H9 (cell line): Measurements from ENCODE around the gene BLTP3A. TPM values are rescaled to one million over a fixed set of nuclear protein-coding genes. Genes with fewer than 3 reads are reported as not detected.

Source experiments
- DNase-seq: peaks from one replicate; pipeline ENCODE4 v3.0.0-alpha.2; 2017
- H2AFZ ChIP-seq: one replicate; pipeline ENCODE4 v1.6.1; 2013; ENCODE audit warnings: mild to moderate bottlenecking, low read length, control low read depth, moderate library complexity
- H2AK5ac ChIP-seq: 2 replicates; pipeline ENCODE4 v1.6.1; 2013; ENCODE audit warnings: low read length, control low read depth, mixed read lengths; ENCODE audit not compliant: insufficient read length
- H2BK120ac ChIP-seq: one replicate; pipeline ENCODE4 v1.6.1; 2013; ENCODE audit warnings: low read depth, mild to moderate bottlenecking, low read length, control low read depth, inconsistent platforms; ENCODE audit not compliant: poor library complexity, severe bottlenecking
- H2BK12ac ChIP-seq: 2 replicates; pipeline ENCODE4 v1.6.1; 2013; ENCODE audit warnings: low read length, control low read depth, mixed read lengths, low read depth; ENCODE audit not compliant: insufficient read length
- H2BK15ac ChIP-seq: 2 replicates; pipeline ENCODE4 v1.6.1; 2013; ENCODE audit warnings: low read depth, low read length, control low read depth
- H2BK20ac ChIP-seq: one replicate; pipeline ENCODE4 v1.6.1; 2013; ENCODE audit warnings: low read depth, mild to moderate bottlenecking, low read length, control low read depth, inconsistent platforms; ENCODE audit not compliant: poor library complexity, severe bottlenecking
- H2BK5ac ChIP-seq: 2 replicates; pipeline ENCODE4 v1.6.1; 2013; ENCODE audit warnings: low read length, control low read depth, mixed read lengths; ENCODE audit not compliant: insufficient read length
- H3K14ac ChIP-seq: 2 replicates; pipeline ENCODE4 v1.6.1; 2013; ENCODE audit warnings: low read length, control low read depth; ENCODE audit not compliant: insufficient read depth
- H3K18ac ChIP-seq: 2 replicates; pipeline ENCODE4 v1.6.1; 2013; ENCODE audit warnings: low read depth, mild to moderate bottlenecking, mixed read lengths, low read length, control low read depth; ENCODE audit not compliant: insufficient read length
- H3K23ac ChIP-seq: 2 replicates; pipeline ENCODE4 v1.6.1; 2013; ENCODE audit warnings: low read length, control low read depth, mixed read lengths, low read depth; ENCODE audit not compliant: insufficient read length
- H3K23me2 ChIP-seq: 2 replicates; pipeline ENCODE4 v1.6.1; 2013; ENCODE audit warnings: low read depth, mild to moderate bottlenecking, mixed read lengths, low read length, control low read depth; ENCODE audit not compliant: insufficient read length, poor library complexity, severe bottlenecking
- H3K27ac ChIP-seq: 2 replicates; pipeline ENCODE4 v1.5.1; 2013; ENCODE audit warnings: low read length, control low read depth, mixed read lengths, low read depth; ENCODE audit not compliant: insufficient read length
- H3K27me3 ChIP-seq: 2 replicates; pipeline ENCODE4 v1.6.1; 2013; ENCODE audit warnings: low read length, control low read depth, inconsistent platforms; ENCODE audit not compliant: insufficient read depth
- H3K4ac ChIP-seq: 2 replicates; pipeline ENCODE4 v1.6.1; 2013; ENCODE audit warnings: low read depth, mild to moderate bottlenecking, control low read depth, inconsistent platforms, low read length, moderate library complexity
- H3K4me1 ChIP-seq: 2 replicates; pipeline ENCODE4 v1.6.1; 2013; ENCODE audit warnings: low read length, control low read depth, inconsistent platforms; ENCODE audit not compliant: insufficient read depth
- H3K4me2 ChIP-seq: 2 replicates; pipeline ENCODE4 v1.6.1; 2013; ENCODE audit warnings: low read length, control low read depth, mixed read lengths; ENCODE audit not compliant: insufficient read length, insufficient read depth
- H3K56ac ChIP-seq: 2 replicates; pipeline ENCODE4 v1.6.1; 2013; ENCODE audit warnings: low read depth, mild to moderate bottlenecking, mixed read lengths, low read length, control low read depth; ENCODE audit not compliant: insufficient read length
- H3K79me1 ChIP-seq: 2 replicates; pipeline ENCODE4 v1.6.1; 2013; ENCODE audit warnings: low read depth, mild to moderate bottlenecking, moderate library complexity, low read length, control low read depth, inconsistent platforms; ENCODE audit not compliant: insufficient read depth, poor library complexity, severe bottlenecking
- H3K79me2 ChIP-seq: 2 replicates; pipeline ENCODE4 v1.6.1; 2013; ENCODE audit warnings: low read length, control low read depth, inconsistent platforms; ENCODE audit not compliant: insufficient read depth
- H3K9ac ChIP-seq: 2 replicates; pipeline ENCODE4 v1.6.1; 2013; ENCODE audit warnings: low read length, control low read depth, mixed read lengths; ENCODE audit not compliant: insufficient read length; ENCODE audit errors: extremely low read depth
- H3K9me3 ChIP-seq: one replicate; pipeline ENCODE4 v1.6.1; 2013; ENCODE audit warnings: low read depth, low read length, inconsistent platforms; ENCODE audit not compliant: control insufficient read depth
- H3T11ph ChIP-seq: one replicate; pipeline ENCODE4 v1.6.1; 2013; ENCODE audit warnings: mild to moderate bottlenecking, low read length, control low read depth, inconsistent platforms
- H4K20me1 ChIP-seq: one replicate; pipeline ENCODE4 v1.6.1; 2013; ENCODE audit not compliant: control insufficient read depth, insufficient read length, insufficient read depth
- H4K5ac ChIP-seq: 2 replicates; pipeline ENCODE4 v1.6.1; 2013; ENCODE audit warnings: low read depth, mild to moderate bottlenecking, mixed read lengths, low read length, control low read depth; ENCODE audit not compliant: insufficient read length
- H4K8ac ChIP-seq: replicated peaks from 2 replicates; pipeline ENCODE4 v1.6.1; 2013; ENCODE audit warnings: low read length, control low read depth, mixed read lengths, low read depth; ENCODE audit not compliant: insufficient read length
- H4K91ac ChIP-seq: 2 replicates; pipeline ENCODE4 v1.6.1; 2013; ENCODE audit warnings: low read depth, mild to moderate bottlenecking, moderate library complexity, mixed read lengths, low read length, control low read depth; ENCODE audit not compliant: insufficient read length
- H3K27ac Mint-ChIP-seq, 3 experiments: 2 replicates in 2 of 3; 3 replicates in 1 of 3; pipeline ENCODE4 v1.8.0; 2020 to 2021; ENCODE audit warnings: mixed read lengths in 3 of 3, mild to moderate bottlenecking in 1 of 3, moderate library complexity in 1 of 3
- H3K27me3 Mint-ChIP-seq: 2 replicates; pipeline ENCODE4 v1.8.0; 2021; ENCODE audit warnings: low read depth, mild to moderate bottlenecking, moderate library complexity, mixed read lengths
- H3K36me3 Mint-ChIP-seq, 3 experiments: 2 replicates in 2 of 3; 3 replicates in 1 of 3; pipeline ENCODE4 v1.8.0; 2020 to 2021; ENCODE audit warnings: low read depth in 3 of 3, mixed read lengths in 3 of 3; ENCODE audit not compliant: insufficient read depth in 1 of 3
- H3K4me1 Mint-ChIP-seq, 2 experiments: 2 replicates each; pipeline ENCODE4 v1.8.0; 2020; ENCODE audit warnings: mixed read lengths in 2 of 2
- H3K4me3 Mint-ChIP-seq, 2 experiments: 2 replicates in 1 of 2; 3 replicates in 1 of 2; pipeline ENCODE4 v1.8.0; 2020 to 2021; ENCODE audit warnings: mild to moderate bottlenecking in 2 of 2, mixed read lengths in 2 of 2, moderate library complexity in 1 of 2
- H3K9me3 Mint-ChIP-seq, 2 experiments: 2 replicates in 1 of 2; 3 replicates in 1 of 2; pipeline ENCODE4 v1.8.0; 2020; ENCODE audit warnings: mild to moderate bottlenecking in 2 of 2, mixed read lengths in 2 of 2, moderate library complexity in 1 of 2
- CTCF ChIP-seq: fragments of 200-600 bp; sonication (generic); conservative IDR thresholded peaks from 3 replicates; pipeline ENCODE4 v1.8.0; 2021; ENCODE audit warnings: antibody characterized with exemption, mild to moderate bottlenecking
- WGBS: extraction: QIAGEN DNeasy Blood & Tissue Kit; methylation state at CpG from one replicate; pipeline ENCODE4 v1.1.7; 2013; ENCODE audit warnings: missing lambda C conversion rate, low lambda C conversion rate, mixed read lengths; ENCODE audit not compliant: insufficient read length; ENCODE audit errors: extremely low coverage; 5-methylcytosine and 5-hydroxymethylcytosine counted together
- total RNA-seq: library from RNA; stranded (reverse); gene quantifications from 2 replicates; pipeline ENCODE4 v1.2.1, GENCODE V29; 2021

The BLTP3A gene
- total RNA-seq, 1 experiment from 2014 or later = 17.8 TPM

- DNase-seq = no peak
- H3K27ac ChIP-seq = no peak overlapping the region
- H3K27ac Mint-ChIP-seq = no peak overlapping the region
- no peaks in the 10 kb centered on the region for H3K79me2 ChIP-seq
- H4K5ac ChIP-seq = no peak overlapping the region
- H3K4me2 ChIP-seq = no peak overlapping the region
- no peak overlapping the region for H3K4me3 Mint-ChIP-seq
- no peak overlapping the region for H3K4ac ChIP-seq
- H3K18ac ChIP-seq = no peak overlapping the region
- H2AK5ac ChIP-seq = no peak overlapping the region
- no peak overlapping the region for H2BK120ac ChIP-seq
- no peak overlapping the region for H2BK20ac ChIP-seq
- H3K27me3 Mint-ChIP-seq = no peaks in the 10 kb centered on the region
- H4K20me1 ChIP-seq = no peaks in the 10 kb centered on the region
- peaks cover 0 to 3% of the 10 kb centered on the region in 2 experiments; a peak in 1 of 4 replicates for H3K4me1 Mint-ChIP-seq
- TF ChIP-seq CTCF = no peak
- WGBS = no CpG with 5 or more reads among the region's 5 CpGs
- peaks cover 0 to 6% (median 3%) of the 10 kb centered on the region in 3 experiments; a peak in 4 of 7 replicates for H3K36me3 Mint-ChIP-seq
- H4K91ac ChIP-seq = no peak overlapping the region
- H2BK15ac ChIP-seq = no peak overlapping the region
- H3K14ac ChIP-seq = no peak overlapping the region
- H3T11ph ChIP-seq = no peak overlapping the region
- H4K8ac ChIP-seq = no peak overlapping the region
- H3K79me1 ChIP-seq = no peaks in the 10 kb centered on the region
- no peak overlapping the region for H2AFZ ChIP-seq
- no peaks in the 10 kb centered on the region for H3K9me3 Mint-ChIP-seq
- H3K9me3 ChIP-seq = no peaks in the 10 kb centered on the region
- H3K23me2 ChIP-seq = no peaks in the 10 kb centered on the region
- H3K23ac ChIP-seq = no peak overlapping the region
- no peak overlapping the region for H3K9ac ChIP-seq
- H2BK5ac ChIP-seq = no peak overlapping the region
- no peaks in the 10 kb centered on the region for H3K4me1 ChIP-seq
- H3K56ac ChIP-seq = no peak overlapping the region
- H2BK12ac ChIP-seq = no peak overlapping the region
- H3K27me3 ChIP-seq = no peaks in the 10 kb centered on the region
Observed at GRCh38 chr6:34816635-34817301, 24.9 kb downstream of the BLTP3A start.
